NCI-H510A treated with DMSO at 0.1 percent for 48 hours (cell line): Measurements from ENCODE around the gene DLG2.

Source experiments
- DNase-seq: peaks from one replicate; lab custom pipeline; 2025; lab: John Stamatoyannopoulos, UW

DLG2 gene

GRCh38 chr11:84660257-84660977, 966.7 kb downstream of the DLG2 start:
- no peak for DNase-seq

- DNase-seq: no peak
Measured at GRCh38 chr11:84655712-84656111, 971.4 kb downstream of the DLG2 start.

GRCh38 chr11:84648471-84648870, 978.7 kb downstream of the DLG2 start:
- peak; percentile 1 for DNase-seq

GRCh38 chr11:84645988-84646694, 981.0 kb downstream of the DLG2 start:
- no peak for DNase-seq

GRCh38 chr11:84642500-84642899, 984.6 kb downstream of the DLG2 start:
- DNase-seq: no peak

GRCh38 chr11:84634309-84634708, 992.8 kb downstream of the DLG2 start:
- DNase-seq: no peak

GRCh38 chr11:84628871-84629620, 998.1 kb downstream of the DLG2 start:
- no peak for DNase-seq

- DNase-seq: no peak
Measured at GRCh38 chr11:84626256-84626655, 1000.9 kb downstream of the DLG2 start.

GRCh38 chr11:84612645-84613044, 1014.5 kb downstream of the DLG2 start:
- no peak for DNase-seq

GRCh38 chr11:84608837-84609196, 1018.3 kb downstream of the DLG2 start:
- DNase-seq: peak; percentile 61

GRCh38 chr11:84607975-84608836, 1018.9 kb downstream of the DLG2 start:
- no peak for DNase-seq

GRCh38 chr11:84594602-84595001, 1032.5 kb downstream of the DLG2 start:
- DNase-seq: no peak

GRCh38 chr11:84590106-84590505, 1037.0 kb downstream of the DLG2 start:
- no peak for DNase-seq

- DNase-seq: no peak
Measured at GRCh38 chr11:84588131-84588829, 1038.9 kb downstream of the DLG2 start.

GRCh38 chr11:84583106-84583505, 1044.0 kb downstream of the DLG2 start:
- no peak for DNase-seq

- no peak for DNase-seq
Measured at GRCh38 chr11:84581083-84581482, 1046.1 kb downstream of the DLG2 start.

- no peak for DNase-seq
Measured at GRCh38 chr11:84580428-84580827, 1046.7 kb downstream of the DLG2 start.

- DNase-seq: no peak
Measured at GRCh38 chr11:84573868-84574267, 1053.3 kb downstream of the DLG2 start.

GRCh38 chr11:84566671-84567070, 1060.5 kb downstream of the DLG2 start:
- DNase-seq: no peak

- no peak for DNase-seq
Measured at GRCh38 chr11:84564867-84565184, 1062.3 kb downstream of the DLG2 start.

- peak; percentile 35 for DNase-seq
Measured at GRCh38 chr11:84564180-84564866, 1062.8 kb downstream of the DLG2 start.
